ENCODE results near the gene DMD. TPM values are rescaled to one million over a fixed set of nuclear protein-coding genes. Genes with fewer than 3 reads are reported as not detected.

The DMD gene
- total RNA-seq, 2 experiments from 2014 or later, result 0.27 to 0.49 TPM

DNA sequence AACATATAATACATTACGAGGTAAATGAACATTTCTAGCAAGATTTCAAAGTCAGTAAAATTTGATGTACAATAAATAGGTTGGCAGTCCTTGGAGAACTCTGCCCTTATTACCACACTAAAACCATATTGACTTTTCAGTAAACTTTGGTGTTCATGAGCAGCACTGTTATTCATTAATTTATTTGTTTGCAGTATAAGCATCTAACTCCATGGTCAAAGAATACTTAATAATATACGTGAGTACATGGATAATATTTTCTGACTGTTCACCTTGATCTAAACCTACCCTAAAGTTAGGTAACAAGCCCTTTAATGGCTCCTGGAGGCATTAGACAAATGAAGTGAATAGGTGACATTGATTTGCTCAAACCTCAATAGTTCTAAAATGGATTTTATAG lies 1322.3 kb downstream of the DMD start:
- POLR2A ChIA-PET, result no interaction called here
- intact Hi-C loops (cut with micrococcal nuclease), result no loop called here
- no peaks in the 10 kb centered on the region for H3K4me1 Mint-ChIP-seq (ENCODE audit: low read depth)
- ATAC-seq (no peak), DNase-seq (no peak)
- CTCF ChIA-PET, result no interaction called here
- H3K9me3 Mint-ChIP-seq, result no peaks in the 10 kb centered on the region
- no peak for TF ChIP-seq CTCF (IDR thresholded peaks at IDR 0.05)
- H3K36me3 Mint-ChIP-seq (ENCODE audit: low read depth), result no peaks in the 10 kb centered on the region
- H3K27ac Mint-ChIP-seq, result no peak overlapping the region
- no peak overlapping the region for H3K4me3 Mint-ChIP-seq
- H3K27me3 Mint-ChIP-seq, result no peaks in the 10 kb centered on the region

GRCh38 chrX:31884535-31884934 lies 1326.8 kb downstream of the DMD start:
- no peak for TF ChIP-seq CTCF (IDR thresholded peaks at IDR 0.05)
- Mint-ChIP-seq H3K4me1 (ENCODE audit: low read depth) (no peaks in the 10 kb centered on the region), H3K36me3 (ENCODE audit: low read depth) (no peaks in the 10 kb centered on the region), H3K9me3 (no peaks in the 10 kb centered on the region), H3K4me3 (no peak overlapping the region), H3K27me3 (no peaks in the 10 kb centered on the region), H3K27ac (no peak overlapping the region)
- ATAC-seq (no peak), DNase-seq (no peak)
- ChIA-PET CTCF (no interaction called here), POLR2A (no interaction called here)
- intact Hi-C loops (cut with micrococcal nuclease), result no loop called here

GRCh38 chrX:31872007-31872406 lies 1339.3 kb downstream of the DMD start:
- Mint-ChIP-seq H3K27me3 (no peaks in the 10 kb centered on the region), H3K4me3 (no peak overlapping the region), H3K4me1 (ENCODE audit: low read depth) (no peaks in the 10 kb centered on the region), H3K9me3 (peaks cover 2% of the 10 kb centered on the region), H3K36me3 (ENCODE audit: low read depth) (no peaks in the 10 kb centered on the region), H3K27ac (no peak overlapping the region)
- ATAC-seq (no peak), DNase-seq (no peak)
- intact Hi-C loops (cut with micrococcal nuclease), result no loop called here
- ChIA-PET CTCF (no interaction called here), POLR2A (no interaction called here)
- TF ChIP-seq CTCF (IDR thresholded peaks at IDR 0.05), result no peak

DNA sequence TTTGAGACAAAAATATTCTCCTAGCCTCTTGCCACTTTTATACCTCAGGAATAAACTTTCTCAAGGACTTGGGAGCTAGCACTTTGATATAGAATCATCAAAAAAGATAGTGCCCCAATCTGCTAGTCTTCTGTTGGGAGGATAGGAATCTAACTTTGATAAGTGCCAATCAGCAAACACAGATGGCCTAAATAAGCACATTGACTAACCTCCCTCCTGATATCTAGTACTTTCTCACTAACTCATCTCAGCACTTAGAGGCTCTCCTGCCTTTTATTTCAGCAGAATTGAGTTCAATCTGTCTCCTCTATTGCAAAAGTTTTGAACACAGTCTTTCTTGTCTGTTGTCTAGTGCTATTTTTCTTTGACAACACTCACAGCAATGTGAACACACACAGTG lies 1341.1 kb downstream of the DMD start:
- Mint-ChIP-seq H3K27ac (no peak overlapping the region), H3K36me3 (ENCODE audit: low read depth) (no peaks in the 10 kb centered on the region), H3K27me3 (no peaks in the 10 kb centered on the region), H3K4me3 (no peak overlapping the region), H3K4me1 (ENCODE audit: low read depth) (no peaks in the 10 kb centered on the region), H3K9me3 (peaks cover 2% of the 10 kb centered on the region)
- DNase-seq (no peak), ATAC-seq (no peak)
- intact Hi-C loops (cut with micrococcal nuclease), result no loop called here
- POLR2A ChIA-PET, result no interaction called here
- CTCF ChIA-PET, result no interaction called here
- TF ChIP-seq CTCF (IDR thresholded peaks at IDR 0.05), result no peak

DNA sequence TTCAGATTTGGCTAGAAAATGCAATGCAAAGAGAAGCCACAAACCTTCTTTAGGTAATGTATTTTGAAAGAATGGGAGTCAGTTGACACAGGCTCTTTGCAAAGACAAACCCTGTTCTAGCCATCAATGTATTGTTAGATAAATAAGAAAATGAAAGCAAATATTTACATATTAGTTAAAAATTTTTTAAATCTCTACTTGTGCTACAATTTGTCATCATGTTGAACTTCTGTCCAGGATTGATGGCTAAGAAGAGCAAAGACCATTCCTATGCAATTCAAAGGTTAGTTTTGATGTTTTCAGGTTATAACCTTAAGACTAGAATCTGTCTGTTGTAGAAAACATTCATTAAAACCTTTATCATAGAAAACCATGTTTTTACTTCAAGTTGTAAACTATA lies 1350.7 kb downstream of the DMD start:
- intact Hi-C loops (cut with micrococcal nuclease), result no loop called here
- POLR2A ChIA-PET, result no interaction called here
- no peaks in the 10 kb centered on the region for H3K36me3 Mint-ChIP-seq (ENCODE audit: low read depth)
- H3K4me1 Mint-ChIP-seq (ENCODE audit: low read depth), result no peaks in the 10 kb centered on the region
- H3K27ac Mint-ChIP-seq, result no peak overlapping the region
- CTCF ChIA-PET, result no interaction called here
- no peak overlapping the region for H3K4me3 Mint-ChIP-seq
- H3K27me3 Mint-ChIP-seq, result no peaks in the 10 kb centered on the region
- no peak for TF ChIP-seq CTCF (IDR thresholded peaks at IDR 0.05)
- ATAC-seq (no peak), DNase-seq (no peak)
- H3K9me3 Mint-ChIP-seq, result no peaks in the 10 kb centered on the region
